Activated effector memory CD4-positive, alpha-beta T cell treated with anti-CD3 and anti-CD28 coated beads, Interleukin-2, amount 50 U/mL, for 16 hours (primary cell): Measurements from ENCODE around the gene DLST.
"Not testable (repeated sequence)": the region's sequence is repeated elsewhere in the genome, so short reads cannot be mapped to it uniquely, and the experiment has no call there.

Experiments
- DNase-seq: peaks from one replicate; pipeline ENCODE4 v3.0.0-alpha.2; 2020

Gene DLST

DNA sequence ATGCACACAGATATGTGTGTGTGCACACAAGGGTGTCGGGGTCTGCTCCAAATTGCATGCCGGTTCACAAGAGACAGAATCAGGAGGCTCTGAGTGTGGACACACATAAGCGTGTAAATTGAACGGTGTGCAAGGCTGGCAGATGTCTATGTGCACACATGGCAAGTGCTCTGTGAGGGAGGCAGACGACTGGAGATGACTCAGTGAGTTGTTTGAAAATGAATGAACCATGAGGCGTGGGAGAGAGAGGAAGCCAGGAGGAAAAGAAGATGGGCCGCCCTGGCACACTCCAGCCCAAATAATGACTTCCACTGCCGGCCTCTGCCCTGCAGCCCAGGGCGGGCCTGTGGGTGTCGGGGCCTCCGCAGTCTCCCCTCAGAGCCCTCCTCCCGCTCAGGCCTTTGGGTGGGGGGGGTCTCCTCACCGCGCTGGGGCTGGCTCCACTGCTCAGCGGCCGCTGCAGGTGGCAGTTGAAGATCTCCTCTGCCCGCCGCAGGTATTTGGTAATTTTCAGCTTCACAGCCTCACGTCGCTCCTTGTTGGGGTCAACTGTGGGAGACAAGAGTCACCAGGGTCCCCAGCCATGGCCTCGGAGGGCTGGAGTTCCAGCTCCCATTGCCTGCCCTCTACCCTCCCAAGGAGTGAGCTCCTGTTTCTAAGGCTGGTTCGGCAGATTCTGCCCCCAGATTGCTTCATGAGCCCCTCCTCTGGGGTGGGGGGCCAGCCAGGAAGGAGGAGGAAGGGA is 37.9 kb downstream of the DLST start:
- DNase-seq = no peak

DNA sequence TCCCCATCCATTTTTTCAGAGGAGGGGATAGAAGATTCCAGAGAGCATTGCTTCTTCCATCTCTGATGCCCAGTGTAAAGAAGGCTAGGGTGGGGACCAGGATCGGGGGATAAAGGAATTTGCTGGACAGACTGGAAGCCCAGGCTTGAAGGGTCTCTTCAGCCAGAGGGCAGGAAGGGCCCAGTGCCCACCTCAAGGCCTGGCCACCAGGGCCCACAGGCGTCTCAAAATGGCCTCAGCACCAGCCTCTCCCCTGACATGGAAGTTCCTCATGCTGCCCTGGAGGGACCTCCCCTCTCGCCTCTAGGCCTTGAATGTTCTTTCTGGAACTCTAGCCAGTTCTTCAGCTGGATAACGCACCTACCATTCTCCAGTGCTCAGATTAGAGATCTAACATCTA is 38.6 kb downstream of the DLST start:
- no peak for DNase-seq

DNA sequence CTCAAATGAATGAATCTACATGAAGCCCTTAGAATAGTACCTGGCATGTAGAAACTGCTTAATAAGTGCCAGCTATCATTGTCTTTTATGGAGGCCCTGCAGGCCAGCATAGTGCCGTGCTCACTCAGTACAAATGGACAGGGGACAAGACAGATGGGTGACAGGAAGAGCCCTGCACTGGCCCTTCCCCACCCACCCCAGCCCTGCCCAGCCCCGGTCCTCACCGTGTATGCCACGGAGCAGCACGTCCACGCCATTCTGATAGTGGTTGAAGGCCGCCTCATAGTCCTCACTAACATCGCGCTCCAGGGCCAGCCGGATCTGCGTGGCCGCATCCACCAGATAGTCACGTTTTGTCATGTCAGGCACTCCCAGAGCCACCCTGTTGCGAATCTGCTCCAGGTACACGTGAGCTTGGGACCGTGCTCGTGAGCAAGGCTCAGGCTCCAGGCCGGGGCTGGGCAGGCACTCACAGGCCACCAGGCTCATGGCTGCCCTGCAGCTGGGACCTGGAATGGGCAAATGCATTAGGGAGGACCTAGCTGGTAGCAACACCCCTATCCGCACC is 39.4 kb downstream of the DLST start:
- DNase-seq = no peak

DNA sequence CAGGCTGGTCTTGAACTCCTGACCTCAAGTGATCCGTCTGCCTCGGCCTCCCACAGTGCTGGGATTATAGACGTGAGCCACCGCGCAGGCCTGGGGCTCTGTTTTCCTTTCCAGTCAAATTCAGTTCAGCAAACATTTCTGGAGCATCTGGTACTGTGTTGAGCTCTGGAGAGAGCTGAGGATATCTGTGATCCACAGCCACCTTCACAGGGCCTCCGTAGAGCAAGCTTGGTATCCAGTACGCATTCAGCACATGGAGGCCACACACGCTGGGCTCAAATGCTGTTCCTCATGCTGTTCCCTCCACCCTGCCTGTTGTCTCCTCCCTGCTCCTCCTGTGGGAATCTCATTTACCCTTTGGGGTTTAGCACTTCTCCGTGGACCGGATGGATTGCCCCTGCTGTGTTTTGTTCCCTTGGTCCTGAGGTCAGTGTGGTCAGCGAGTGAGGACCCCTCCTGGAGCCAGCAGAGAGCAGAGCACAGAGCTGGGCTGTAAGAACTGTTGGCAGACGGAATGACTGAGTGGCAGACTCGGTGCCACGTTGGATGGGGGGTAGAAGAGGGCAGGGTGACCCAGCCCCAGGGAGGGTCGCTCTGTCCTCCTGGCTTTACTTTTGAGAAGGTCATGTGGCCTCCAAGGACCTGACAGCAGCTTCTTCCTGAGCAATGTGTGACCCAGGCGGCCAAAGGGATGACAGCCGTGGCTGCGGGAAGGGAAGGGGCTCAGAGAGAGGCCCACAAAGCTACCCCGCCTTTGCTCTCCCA is 40.5 kb downstream of the DLST start:
- no peak for DNase-seq

DNA sequence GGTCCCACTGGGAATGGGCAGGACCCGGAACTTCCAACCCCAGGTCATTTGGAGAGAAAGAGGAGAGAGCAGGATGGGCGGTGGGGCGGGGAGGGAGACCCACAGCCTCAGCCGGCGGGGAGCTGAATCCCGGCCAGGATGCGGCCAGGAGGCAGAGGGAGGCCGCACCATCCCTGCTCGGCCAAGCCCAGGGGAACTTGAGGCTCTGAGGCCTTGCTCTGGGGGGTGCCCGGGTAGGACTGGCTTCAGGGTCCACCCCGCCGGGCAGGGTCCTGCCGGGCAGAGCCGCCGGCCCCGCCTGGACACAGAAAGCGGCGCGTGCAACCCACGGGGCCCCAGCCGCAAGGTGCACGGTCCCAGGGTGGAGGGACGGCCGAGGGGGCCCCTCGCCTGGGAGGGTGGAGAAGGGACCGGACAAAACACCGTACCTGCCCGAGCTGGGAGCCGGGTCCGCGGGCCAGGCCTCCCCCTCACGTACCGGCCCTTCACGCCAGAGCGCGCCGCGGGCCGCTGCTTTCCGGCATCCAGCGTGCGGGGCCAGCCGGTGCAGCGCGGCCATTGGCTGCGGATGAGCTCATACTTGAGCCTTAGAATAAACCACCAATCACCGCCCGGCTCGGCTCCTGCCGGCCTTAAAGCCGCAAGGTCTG is 41.2 kb downstream of the DLST start, which contains the start of gene RPS6KL1:
Gene RPS6KL1 (minus strand): TSS at position 509 of the 650 bp plus-strand sequence. CDS start 1,719 bp downstream, outside the sequence.
- DNase-seq = peak; percentile 87

DNA sequence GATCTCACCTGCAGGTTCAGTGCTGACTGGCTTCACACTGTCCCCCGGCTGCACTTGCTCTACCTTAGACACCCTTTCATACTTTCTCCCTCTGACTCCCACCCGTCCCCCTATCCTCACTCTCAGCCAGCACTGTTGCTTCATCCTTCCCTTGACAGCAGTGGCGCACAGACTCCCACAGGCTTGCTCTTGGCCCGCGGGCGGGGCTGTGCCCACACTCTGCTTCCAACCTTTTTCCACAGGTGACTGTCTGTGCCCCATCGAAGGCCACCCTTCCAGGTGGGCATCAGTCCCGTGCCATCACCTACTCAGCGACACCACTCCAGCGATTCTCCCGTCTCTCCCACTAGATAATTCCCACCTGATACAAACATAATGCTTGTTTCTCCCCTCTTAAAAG is 42.3 kb downstream of the DLST start:
- peak; percentile 45 for DNase-seq

DNA sequence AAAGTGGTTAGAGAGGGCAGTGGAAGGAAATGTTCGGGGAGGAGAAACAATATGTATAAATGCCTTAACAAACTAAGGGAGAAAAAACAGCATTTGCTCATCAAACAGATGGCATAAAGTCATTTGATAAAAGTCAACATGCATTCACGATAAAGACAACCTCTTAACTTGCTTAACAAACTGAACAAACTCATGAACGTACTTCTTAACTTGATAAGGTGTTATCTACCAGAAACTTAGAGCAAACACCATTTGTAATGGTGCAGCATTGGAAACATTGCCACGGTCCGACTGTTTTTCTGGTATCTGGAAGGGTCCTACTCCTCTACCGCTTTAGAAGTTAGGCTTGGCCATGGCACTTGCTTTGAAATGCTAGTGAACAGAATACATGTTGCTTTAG is 45.5 kb downstream of the DLST start:
- DNase-seq = no peak

DNA sequence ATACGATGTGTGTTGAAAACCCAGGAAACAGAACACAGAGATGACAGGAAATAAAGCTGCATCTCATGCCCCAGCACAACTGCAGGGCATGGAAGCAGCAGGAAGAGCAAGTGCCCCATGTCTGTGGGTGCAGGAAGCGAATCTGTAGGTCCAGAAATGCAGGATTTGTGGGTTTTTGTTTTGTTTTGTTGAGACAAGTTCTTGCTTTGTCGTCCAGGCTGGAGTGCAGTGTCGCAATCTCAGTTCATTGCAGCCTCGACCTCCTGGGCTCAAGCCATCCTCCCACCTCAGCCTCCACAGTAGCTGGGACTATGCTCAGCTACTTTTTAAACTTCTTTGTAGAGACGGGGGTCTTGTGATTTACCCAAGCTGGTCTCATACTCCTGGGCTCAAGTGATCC is 47.5 kb downstream of the DLST start:
- DNase-seq = no peak

DNA sequence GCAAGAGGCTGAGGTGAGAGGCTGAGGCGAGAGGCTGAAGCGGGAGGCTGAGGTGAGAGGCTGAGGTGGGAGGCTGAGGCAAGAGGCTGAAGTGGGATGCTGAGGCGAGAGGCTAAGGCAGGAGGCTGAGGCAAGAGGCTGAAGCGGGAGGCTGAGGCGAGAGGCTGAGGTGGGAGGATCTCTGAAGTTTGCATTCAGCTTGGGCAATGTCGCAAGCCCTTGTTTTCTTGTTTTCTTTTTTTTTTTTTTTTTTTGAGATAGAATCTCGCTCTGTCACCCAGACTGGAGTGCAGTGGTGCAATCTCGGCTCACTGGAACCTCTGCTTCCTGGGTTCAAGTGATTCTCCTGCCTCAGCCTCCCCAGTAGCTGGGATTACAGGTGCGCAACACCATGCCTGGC is 50.0 kb downstream of the DLST start:
- not testable (repeated sequence) for DNase-seq

DNA sequence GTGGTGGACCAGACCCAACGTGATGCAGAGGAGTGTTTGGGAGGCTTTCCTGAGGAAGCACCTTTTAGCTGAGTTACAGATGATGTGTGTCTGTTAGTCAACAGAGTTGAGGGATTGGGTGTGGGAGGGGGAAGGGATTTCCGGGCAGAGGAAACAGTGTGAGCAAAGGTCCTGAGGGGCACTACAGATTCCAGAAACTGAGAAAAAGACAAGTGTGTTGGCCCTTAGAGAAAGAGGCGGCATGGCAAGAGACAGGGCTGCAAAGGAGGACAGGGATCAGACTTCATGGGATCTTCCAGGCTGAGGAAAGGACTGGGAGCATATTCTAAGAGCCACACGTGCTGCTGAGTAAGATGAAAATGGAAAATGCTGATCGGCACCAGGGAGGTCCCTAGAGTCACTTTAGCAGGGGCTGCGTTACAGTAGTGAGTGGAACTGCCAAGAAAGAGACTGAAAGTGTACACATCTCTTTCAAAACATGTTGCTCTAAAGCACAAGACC is 50.7 kb downstream of the DLST start:
- no peak for DNase-seq

DNA sequence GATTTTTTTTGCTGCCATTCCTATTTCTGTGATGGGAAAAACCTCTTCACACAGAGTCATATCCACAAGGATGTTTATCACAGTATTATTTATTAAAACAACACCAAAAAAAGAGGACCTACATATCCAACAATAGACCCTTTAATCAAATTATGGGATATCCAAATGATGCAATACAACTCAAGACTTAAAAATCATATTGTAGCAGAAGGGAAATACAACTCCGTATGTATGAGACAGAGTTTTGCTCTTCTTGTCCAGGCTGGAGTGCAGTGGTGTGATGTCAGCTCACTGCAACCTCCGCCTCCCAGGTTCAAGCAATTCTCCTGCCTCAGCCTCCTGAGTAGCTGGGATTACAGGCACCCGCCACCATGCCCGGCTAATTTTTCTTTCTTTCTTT is 51.2 kb downstream of the DLST start:
- DNase-seq = not testable (repeated sequence)

DNA sequence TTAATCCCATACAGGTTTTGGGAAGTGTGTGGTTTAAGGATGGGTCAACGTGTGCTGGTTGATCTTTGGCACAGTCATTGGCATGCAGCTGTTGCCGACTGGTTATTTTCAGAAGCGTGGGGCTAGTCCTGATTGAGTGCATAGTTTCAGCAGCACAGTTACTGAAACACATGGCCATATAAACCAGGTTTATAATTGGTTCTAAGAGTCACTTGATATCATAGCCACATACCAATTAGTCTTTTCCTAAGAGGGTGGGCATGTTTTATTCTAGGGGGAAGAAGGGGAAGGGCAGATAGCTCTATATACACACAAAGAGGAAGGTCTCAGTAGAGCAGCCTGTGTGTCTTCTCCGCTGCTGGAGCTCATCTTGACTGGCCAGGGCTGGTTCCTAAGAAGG is 52.3 kb downstream of the DLST start:
- DNase-seq = no peak

DNA sequence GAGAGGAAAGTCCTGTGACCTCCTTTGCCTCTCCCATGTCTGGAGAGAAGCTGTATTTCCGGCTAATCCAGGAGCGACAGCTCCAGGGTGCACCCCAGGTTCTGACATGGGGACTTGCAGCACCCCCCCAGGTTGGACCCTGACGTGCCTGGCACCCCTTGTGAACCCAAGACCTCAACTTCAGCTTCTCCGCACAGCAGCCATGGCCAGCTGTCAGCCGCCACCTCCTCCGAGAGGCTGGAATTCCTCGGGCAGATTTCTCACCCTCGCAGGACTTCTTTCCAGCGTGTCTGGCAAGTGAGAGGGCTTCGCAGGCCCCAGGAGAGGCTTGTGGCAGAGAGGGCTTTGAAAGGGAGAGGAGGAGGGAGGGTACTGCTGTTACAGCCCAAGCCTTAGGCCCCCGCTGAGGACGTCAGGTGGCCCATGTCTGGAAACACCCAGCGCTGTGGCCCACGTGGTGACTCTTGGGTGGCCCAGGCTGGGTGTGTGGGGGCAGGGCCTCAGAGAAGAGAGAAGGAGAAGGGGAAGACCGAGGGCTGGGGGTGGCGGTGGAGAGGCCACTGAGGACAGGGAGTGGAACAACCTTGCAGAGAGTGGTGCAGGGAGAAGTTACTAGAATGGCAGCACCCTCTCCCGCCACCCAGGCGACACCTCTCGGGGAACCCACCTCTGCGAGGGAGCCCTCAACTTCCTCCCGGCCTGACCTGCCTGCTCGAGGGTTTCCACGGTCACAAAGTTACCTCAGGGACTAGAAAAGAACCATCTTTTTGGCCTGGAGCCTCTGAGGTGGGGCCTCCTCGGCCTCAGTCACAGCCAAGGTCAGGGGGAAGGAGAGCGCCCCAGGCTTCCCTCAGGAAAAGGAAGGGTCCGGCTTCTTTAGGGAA is 53.0 kb downstream of the DLST start:
- DNase-seq = no peak

DNA sequence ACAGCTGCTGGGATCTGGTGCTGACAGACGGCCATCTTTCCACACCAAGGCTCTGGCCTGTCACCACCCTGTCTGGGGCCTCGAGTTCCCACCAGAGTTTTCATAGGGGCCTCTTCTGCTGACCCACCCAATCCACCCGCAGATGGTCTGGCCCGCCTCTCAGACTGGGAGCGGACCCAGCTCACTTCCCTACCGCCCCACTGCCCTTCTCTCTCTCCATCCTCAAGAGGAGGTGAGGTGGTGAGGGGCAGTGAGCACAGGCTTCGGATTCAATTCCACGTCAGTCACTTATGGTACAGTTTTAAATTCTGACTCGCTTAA is 53.6 kb downstream of the DLST start:
- DNase-seq = no peak

DNA sequence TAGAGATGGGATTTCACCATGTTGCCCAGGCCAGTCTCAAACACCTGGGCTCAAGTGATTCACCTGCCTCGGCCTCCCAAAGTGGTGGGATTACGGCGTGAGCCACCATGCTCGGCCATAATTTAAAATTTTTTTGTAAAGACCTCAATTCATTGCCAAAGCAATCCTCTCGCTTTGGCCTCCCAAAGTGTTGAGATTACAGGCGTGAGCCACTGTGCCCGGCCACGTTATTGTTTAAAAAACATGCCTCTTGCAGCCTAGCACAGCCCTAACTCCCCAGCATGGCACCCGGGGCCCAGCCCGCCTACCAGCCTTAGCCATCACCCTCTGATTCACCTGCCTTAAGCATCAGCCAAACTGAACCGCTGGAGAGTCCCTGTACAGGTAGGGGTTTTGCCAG is 54.4 kb downstream of the DLST start:
- DNase-seq = no peak

DNA sequence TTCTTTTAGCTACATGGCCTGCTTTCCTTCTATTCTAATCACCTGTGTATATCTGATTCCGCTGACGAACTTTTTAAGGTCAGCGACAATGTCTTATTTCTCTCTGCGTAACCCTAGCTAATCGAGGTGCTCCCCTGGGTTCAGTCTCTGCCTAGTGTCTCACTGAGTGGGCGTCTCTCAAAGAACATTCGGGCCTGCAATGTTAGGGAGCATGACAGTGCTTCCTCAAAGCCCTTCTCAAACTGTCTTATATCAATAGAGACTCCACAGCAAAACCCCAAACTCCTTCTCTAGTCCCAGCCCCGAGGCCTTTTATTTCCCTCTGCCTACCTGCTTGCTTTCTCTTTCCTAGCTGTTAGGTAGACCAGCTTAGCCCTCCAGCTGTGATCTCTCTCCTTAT is 55.0 kb downstream of the DLST start:
- DNase-seq = no peak

DNA sequence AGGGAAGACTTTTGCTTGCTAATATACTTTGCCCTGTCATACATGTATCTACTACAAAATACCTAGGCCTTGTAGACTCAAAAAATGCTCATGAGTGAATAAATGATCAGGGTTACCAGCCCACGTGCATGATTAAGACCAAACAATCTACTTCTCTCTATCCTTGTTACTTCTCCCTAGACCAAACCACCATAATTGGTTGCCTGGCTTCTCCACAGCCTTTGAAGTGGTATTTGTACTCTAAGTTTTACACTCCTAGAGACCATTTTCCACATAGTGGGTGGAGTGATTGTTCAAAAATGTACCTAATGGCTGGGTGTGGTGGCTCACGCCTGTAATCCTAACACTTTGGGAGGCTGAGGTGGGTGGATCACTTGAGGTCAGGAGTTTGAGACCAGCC is 55.5 kb downstream of the DLST start:
- DNase-seq = no peak

DNA sequence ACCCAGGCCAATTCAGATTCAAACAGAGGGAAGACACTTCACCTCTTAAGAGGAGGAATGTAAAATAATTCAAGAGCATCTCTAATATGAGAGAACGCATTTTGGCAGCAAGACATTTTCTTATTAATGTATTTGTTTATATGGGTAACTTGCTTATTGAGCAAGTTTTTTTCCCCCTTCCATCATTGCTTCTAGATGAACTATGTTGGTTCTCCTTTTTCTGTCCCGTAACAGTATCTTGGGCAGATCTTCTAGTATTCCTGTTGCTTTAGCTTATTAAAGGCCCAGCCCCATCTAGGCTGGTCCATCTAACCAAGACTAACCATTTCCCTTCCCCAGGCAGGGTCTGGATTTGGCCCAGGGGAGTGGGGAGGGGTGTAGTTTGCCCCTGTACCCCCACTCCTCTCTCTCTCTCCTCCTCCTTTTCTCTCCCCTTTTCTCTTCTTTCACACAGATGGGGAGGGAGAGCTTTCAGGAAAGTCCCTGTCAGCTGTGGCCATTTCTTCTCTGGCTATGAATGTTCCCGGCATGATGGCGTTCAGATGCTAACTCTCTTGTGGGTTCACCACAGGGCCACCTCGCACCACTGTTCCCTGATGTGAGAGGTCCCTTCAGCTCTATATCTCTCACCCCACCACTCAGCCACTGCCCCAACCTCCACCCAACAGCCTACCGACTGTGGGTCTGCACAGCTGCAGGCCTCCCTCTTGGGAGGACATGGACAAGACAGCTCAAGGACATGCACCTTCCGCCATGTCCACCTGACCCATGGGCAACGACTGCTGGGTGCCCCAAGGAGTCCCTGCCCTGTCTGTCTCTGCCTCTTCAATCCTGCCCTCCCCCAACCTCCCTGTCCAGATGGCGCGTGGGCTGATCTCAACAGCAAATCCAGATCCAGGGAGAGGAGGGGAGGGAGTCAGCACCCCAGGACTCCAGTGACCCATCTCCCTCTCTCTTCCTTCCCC is 57.1 kb downstream of the DLST start:
- DNase-seq = no peak

DNA sequence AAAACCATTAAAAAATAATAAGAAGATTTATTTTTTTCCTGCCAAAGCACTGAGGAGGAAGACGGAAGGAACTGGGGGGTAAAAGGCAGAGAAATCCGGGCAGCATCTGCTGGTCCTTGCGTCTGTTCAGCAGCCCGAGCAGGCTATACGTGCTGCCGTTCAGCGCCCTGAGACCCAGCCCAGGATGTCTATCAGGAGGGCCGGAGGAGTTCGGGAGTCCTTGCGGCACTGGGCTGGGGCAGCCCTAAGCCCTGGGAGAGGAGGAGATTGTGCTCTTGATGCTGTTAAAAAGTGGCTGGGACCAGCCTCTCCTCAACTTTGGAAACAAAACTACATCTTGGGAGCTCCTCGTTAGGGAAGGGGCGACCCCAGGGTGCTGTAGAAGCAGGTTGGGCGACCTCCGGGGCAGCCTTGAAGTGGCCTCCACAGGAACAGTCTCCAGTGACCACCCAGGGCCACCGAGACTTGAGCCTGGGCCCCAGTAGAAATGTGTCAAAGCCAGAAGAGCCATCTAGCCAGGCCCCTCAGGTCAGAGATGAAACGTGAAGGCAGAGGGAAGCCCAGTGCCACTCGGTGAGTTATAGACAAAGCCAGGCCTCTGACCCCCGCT is 59.3 kb downstream of the DLST start:
- no peak for DNase-seq

DNA sequence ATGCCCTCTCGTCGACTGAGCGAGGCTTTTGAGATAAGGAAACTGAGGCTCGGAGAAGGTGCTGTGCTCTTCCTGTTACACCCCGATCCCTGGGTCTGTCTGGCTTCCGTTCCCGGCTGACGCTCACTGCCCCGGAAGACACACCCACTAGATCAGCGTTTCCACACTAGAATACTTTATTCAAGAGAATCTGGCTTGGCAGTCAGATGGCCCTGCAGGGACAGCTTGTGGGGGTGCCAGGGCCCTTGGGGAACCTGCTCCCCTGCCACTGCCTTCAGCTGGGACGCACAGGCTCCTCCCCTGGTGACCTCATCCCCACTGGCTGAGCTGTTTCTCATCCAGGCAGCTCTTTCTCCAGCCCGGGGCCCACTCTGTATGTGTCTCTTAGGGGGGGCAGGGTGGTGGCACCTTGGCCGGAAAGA is 60.0 kb downstream of the DLST start:
- DNase-seq = peak; percentile 87

DNA sequence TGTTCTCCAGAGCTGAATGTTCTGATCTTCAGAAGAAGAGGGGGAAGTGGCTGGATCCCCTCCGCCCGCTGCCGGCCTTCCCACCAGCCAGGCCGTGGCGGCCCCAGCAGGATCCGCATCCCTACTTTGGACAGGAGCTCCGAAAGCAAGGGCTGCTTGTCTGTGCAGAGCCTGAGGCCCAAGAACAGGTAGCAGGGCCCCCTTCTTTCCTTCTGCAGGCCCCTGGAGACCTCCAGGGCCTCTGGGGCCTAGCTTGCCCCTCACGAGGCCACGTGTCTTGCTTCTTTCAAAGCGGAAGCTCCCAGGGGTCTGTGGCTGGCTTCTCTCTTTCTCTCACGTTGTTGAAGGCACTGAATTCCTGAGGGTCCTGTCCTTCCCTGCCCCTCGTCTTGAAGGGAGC is 60.5 kb downstream of the DLST start:
- DNase-seq = no peak
